ENCODE measurements around the gene LRRC74B.
"Not testable (repeated sequence)": the region's sequence is repeated elsewhere in the genome, so short reads cannot be mapped to it uniquely, and the experiment has no call there.

LRRC74B gene, protein sequence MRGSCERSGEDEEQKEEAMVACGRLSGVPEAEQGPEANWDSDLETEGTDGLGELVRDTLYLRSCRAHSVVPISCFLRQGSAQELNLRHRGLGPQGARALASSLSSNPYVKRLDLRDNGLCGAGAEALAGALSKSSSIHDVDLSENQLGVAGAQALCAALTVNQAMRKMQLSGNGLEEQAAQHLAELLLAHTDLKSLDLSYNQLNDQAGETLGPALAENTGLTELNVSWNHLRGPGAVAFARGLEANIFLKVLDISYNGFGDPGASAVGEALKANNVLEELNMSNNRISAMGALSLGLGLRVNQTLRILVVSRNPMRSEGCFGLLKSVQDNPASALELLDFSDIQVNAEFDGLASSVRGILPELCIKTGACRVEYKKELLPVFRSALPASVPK

GRCh38 chr22:21045585-21046294 is at the start of gene LRRC74B:
Gene LRRC74B, plus strand, starts transcription at chr22:21045946. Its CDS starts 41 bp downstream, at chr22:21045987.
- peak within 1 kb of the TSS; percentile 64 for H3K4me3 Mint-ChIP-seq
- no peaks in the 10 kb centered on the region for H3K9me3 Mint-ChIP-seq
- no peaks in the 10 kb centered on the region for H3K36me3 Mint-ChIP-seq (ENCODE audit: low read depth)
- H3K27me3 Mint-ChIP-seq, result peaks cover 15% of the 10 kb centered on the region
- peaks cover 24% of the 10 kb centered on the region for H3K4me1 Mint-ChIP-seq (ENCODE audit: low read depth)
- H3K27ac Mint-ChIP-seq, result peak within 1 kb of the TSS; percentile 42

DNA sequence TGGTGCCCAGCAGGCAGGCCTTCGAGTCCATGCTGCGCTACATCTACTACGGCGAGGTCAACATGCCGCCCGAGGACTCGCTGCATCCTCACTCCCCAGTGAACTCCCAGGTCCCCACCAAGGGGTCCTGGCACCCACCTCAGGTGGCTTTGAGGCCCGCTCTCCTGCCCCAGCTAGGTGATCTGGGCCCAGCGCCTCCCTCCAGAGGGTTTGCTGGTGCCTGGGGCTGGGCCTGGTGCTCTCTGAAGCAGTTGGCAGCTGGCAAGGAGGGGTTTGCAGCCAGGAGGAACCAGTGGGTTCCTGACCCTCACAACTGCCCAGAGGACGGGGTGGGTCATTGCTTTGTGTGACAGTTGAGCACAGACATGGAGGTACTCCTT is 49.7 kb upstream of the LRRC74B start:
- Mint-ChIP-seq H3K4me1 (ENCODE audit: low read depth) (peaks cover 14% of the 10 kb centered on the region), H3K36me3 (ENCODE audit: low read depth) (no peaks in the 10 kb centered on the region), H3K9me3 (no peaks in the 10 kb centered on the region), H3K27me3 (no peaks in the 10 kb centered on the region), H3K27ac (no peak overlapping the region), H3K4me3 (no peak overlapping the region)

GRCh38 chr22:20996598-20997535 is 48.9 kb upstream of the LRRC74B start:
- Mint-ChIP-seq H3K4me3 (no peak overlapping the region), H3K4me1 (ENCODE audit: low read depth) (peaks cover 21% of the 10 kb centered on the region), H3K27me3 (no peaks in the 10 kb centered on the region), H3K36me3 (ENCODE audit: low read depth) (peaks cover 4% of the 10 kb centered on the region), H3K9me3 (no peaks in the 10 kb centered on the region), H3K27ac (no peak overlapping the region)

GRCh38 chr22:20997536-20998257 is 48.0 kb upstream of the LRRC74B start:
- Mint-ChIP-seq H3K36me3 (ENCODE audit: low read depth) (peaks cover 4% of the 10 kb centered on the region), H3K4me3 (no peak overlapping the region), H3K9me3 (no peaks in the 10 kb centered on the region), H3K27me3 (no peaks in the 10 kb centered on the region), H3K4me1 (ENCODE audit: low read depth) (peaks cover 21% of the 10 kb centered on the region), H3K27ac (no peak overlapping the region)

- H3K4me3 Mint-ChIP-seq, result no peak overlapping the region
These were observed 47.1 kb upstream of the LRRC74B start for GRCh38 chr22:20998411-20999336.

GRCh38 chr22:20999350-21000206 is 46.2 kb upstream of the LRRC74B start:
- H3K27ac Mint-ChIP-seq, result peak overlapping the region; percentile 31
- peaks cover 4% of the 10 kb centered on the region for H3K36me3 Mint-ChIP-seq (ENCODE audit: low read depth)
- peaks cover 34% of the 10 kb centered on the region for H3K4me1 Mint-ChIP-seq (ENCODE audit: low read depth)
- H3K4me3 Mint-ChIP-seq, result peak overlapping the region; percentile 96
- no peaks in the 10 kb centered on the region for H3K27me3 Mint-ChIP-seq
- no peaks in the 10 kb centered on the region for H3K9me3 Mint-ChIP-seq

More at GRCh38 chr22:20998411-20999336, 47.1 kb upstream of the LRRC74B start:
- peak overlapping the region; percentile 76 for H3K27ac Mint-ChIP-seq
- peaks cover 4% of the 10 kb centered on the region for H3K36me3 Mint-ChIP-seq (ENCODE audit: low read depth)
- H3K4me1 Mint-ChIP-seq (ENCODE audit: low read depth), result peaks cover 31% of the 10 kb centered on the region
- no peaks in the 10 kb centered on the region for H3K27me3 Mint-ChIP-seq
- H3K9me3 Mint-ChIP-seq, result no peaks in the 10 kb centered on the region

- peak overlapping the region; percentile 96 for H3K4me3 Mint-ChIP-seq
- H3K4me1 Mint-ChIP-seq (ENCODE audit: low read depth), result peaks cover 34% of the 10 kb centered on the region
- peak overlapping the region; percentile 99 for H3K27ac Mint-ChIP-seq
- H3K27me3 Mint-ChIP-seq, result no peaks in the 10 kb centered on the region
- H3K9me3 Mint-ChIP-seq, result no peaks in the 10 kb centered on the region
- H3K36me3 Mint-ChIP-seq (ENCODE audit: low read depth), result peaks cover 4% of the 10 kb centered on the region
These were observed 45.3 kb upstream of the LRRC74B start for GRCh38 chr22:21000207-21000986.

GRCh38 chr22:21000987-21001600 is 44.7 kb upstream of the LRRC74B start:
- H3K4me1 Mint-ChIP-seq (ENCODE audit: low read depth), result peaks cover 34% of the 10 kb centered on the region
- H3K27ac Mint-ChIP-seq, result peak overlapping the region; percentile 99
- peak overlapping the region; percentile 96 for H3K4me3 Mint-ChIP-seq
- H3K9me3 Mint-ChIP-seq, result no peaks in the 10 kb centered on the region
- no peaks in the 10 kb centered on the region for H3K27me3 Mint-ChIP-seq
- H3K36me3 Mint-ChIP-seq (ENCODE audit: low read depth), result peaks cover 4% of the 10 kb centered on the region

GRCh38 chr22:21001601-21002325 is 44.0 kb upstream of the LRRC74B start, which contains the start of gene THAP7:
Gene THAP7, minus strand, starts transcription at chr22:21002118. Its CDS starts 207 bp downstream, at chr22:21001911.
- H3K27ac Mint-ChIP-seq, result peak within 1 kb of the TSS; percentile 99
- H3K4me1 Mint-ChIP-seq (ENCODE audit: low read depth), result peaks cover 34% of the 10 kb centered on the region
- no peaks in the 10 kb centered on the region for H3K9me3 Mint-ChIP-seq
- no peaks in the 10 kb centered on the region for H3K27me3 Mint-ChIP-seq
- H3K36me3 Mint-ChIP-seq (ENCODE audit: low read depth), result peaks cover 4% of the 10 kb centered on the region
- H3K4me3 Mint-ChIP-seq, result peak within 1 kb of the TSS; percentile 96

GRCh38 chr22:21003782-21004181 is 42.0 kb upstream of the LRRC74B start:
- Mint-ChIP-seq H3K4me3 (peak overlapping the region; percentile 96), H3K9me3 (no peaks in the 10 kb centered on the region), H3K27ac (peak overlapping the region; percentile 21)

DNA sequence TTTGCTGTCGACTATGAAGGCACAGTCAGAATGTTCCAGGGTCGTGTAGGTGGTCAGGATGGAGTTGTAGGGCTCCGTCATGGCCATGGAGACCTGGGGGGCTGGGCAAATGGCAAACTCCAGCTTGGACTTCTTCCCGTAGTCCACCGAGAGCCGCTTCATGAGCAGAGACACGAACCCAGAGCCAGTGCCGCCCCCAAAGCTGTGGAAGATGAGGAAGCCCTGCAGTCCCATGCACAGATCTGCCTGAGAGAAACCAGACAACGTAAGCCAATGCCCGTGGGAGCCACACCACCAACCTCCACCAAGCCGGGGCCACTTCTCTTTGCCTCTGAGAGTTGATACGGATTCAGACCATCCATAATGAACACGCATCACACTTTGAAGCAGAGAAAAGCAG is 36.5 kb upstream of the LRRC74B start:
- H3K4me1 Mint-ChIP-seq (ENCODE audit: low read depth); H3K27ac Mint-ChIP-seq; H3K9me3 Mint-ChIP-seq; H3K36me3 Mint-ChIP-seq (ENCODE audit: low read depth); H3K27me3 Mint-ChIP-seq; H3K4me3 Mint-ChIP-seq: not testable (repeated sequence)

More at GRCh38 chr22:21003782-21004181, 42.0 kb upstream of the LRRC74B start:
- Mint-ChIP-seq H3K36me3 (ENCODE audit: low read depth) (peaks cover 4% of the 10 kb centered on the region), H3K4me1 (ENCODE audit: low read depth) (peaks cover 34% of the 10 kb centered on the region), H3K27me3 (no peaks in the 10 kb centered on the region)
